Measurements from ENCODE around the gene TOLLIP. TPM values are rescaled to one million over a fixed set of nuclear protein-coding genes. Genes with fewer than 3 reads are reported as not detected.

Gene TOLLIP
- total RNA-seq, 2 donors from 2014 or later: 46.0 to 46.3 TPM

- ATAC-seq (ENCODE audit: insufficient number of reproducible peaks, low FRiP score, low read depth): no peak
- Histone ChIP-seq H3K36me3 (peaks cover 6% of the 10 kb centered on the region), H3K27ac (no peak overlapping the region), H3K4me3 (no peak overlapping the region), H3K4me1 (ENCODE audit: control insufficient read depth in 1 of 2, low read depth in 2 of 2) (peaks cover 26 to 68% of the 10 kb centered on the region in 2 donors), H3K27me3 (replicated peaks; ENCODE audit: insufficient read depth) (no peaks in the 10 kb centered on the region), H3K9me3 (no peaks in the 10 kb centered on the region)
- no peak for DNase-seq (ENCODE audit: low spot score)
- TF ChIP-seq, protein P1, sequence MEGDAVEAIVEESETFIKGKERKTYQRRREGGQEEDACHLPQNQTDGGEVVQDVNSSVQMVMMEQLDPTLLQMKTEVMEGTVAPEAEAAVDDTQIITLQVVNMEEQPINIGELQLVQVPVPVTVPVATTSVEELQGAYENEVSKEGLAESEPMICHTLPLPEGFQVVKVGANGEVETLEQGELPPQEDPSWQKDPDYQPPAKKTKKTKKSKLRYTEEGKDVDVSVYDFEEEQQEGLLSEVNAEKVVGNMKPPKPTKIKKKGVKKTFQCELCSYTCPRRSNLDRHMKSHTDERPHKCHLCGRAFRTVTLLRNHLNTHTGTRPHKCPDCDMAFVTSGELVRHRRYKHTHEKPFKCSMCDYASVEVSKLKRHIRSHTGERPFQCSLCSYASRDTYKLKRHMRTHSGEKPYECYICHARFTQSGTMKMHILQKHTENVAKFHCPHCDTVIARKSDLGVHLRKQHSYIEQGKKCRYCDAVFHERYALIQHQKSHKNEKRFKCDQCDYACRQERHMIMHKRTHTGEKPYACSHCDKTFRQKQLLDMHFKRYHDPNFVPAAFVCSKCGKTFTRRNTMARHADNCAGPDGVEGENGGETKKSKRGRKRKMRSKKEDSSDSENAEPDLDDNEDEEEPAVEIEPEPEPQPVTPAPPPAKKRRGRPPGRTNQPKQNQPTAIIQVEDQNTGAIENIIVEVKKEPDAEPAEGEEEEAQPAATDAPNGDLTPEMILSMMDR (IDR thresholded peaks at IDR 0.05): no peak
These were observed 6.8 kb downstream of the TOLLIP start for GRCh38 chr11:1302461-1303125.

GRCh38 chr11:1302041-1302460 lies 7.4 kb downstream of the TOLLIP start:
- no peak overlapping the region for H3K27ac ChIP-seq
- DNase-seq (ENCODE audit: low spot score) (no peak), ATAC-seq (ENCODE audit: insufficient number of reproducible peaks, low FRiP score, low read depth) (no peak)
- TF ChIP-seq, protein P1 (IDR thresholded peaks at IDR 0.05): no peak
- H3K9me3 ChIP-seq: no peaks in the 10 kb centered on the region
- peaks cover 20 to 63% of the 10 kb centered on the region in 2 donors for H3K4me1 ChIP-seq (ENCODE audit: control insufficient read depth in 1 of 2, low read depth in 2 of 2)
- no peak overlapping the region for H3K4me3 ChIP-seq
- H3K36me3 ChIP-seq: peaks cover 11% of the 10 kb centered on the region
- no peaks in the 10 kb centered on the region for H3K27me3 ChIP-seq (replicated peaks; ENCODE audit: insufficient read depth)

- DNase-seq (ENCODE audit: low spot score) (no peak), ATAC-seq (ENCODE audit: insufficient number of reproducible peaks, low FRiP score, low read depth) (no peak)
- H3K4me1 ChIP-seq (ENCODE audit: control insufficient read depth in 1 of 2, low read depth in 2 of 2): peaks cover 18 to 57% of the 10 kb centered on the region in 2 donors
- peaks cover 11% of the 10 kb centered on the region for H3K36me3 ChIP-seq
- no peak overlapping the region for H3K27ac ChIP-seq
- no peaks in the 10 kb centered on the region for H3K27me3 ChIP-seq (replicated peaks; ENCODE audit: insufficient read depth)
- no peak overlapping the region for H3K4me3 ChIP-seq
- H3K9me3 ChIP-seq: no peaks in the 10 kb centered on the region
- TF ChIP-seq, protein P1 (IDR thresholded peaks at IDR 0.05): no peak
These were observed 8.0 kb downstream of the TOLLIP start for GRCh38 chr11:1301220-1302000.

DNA sequence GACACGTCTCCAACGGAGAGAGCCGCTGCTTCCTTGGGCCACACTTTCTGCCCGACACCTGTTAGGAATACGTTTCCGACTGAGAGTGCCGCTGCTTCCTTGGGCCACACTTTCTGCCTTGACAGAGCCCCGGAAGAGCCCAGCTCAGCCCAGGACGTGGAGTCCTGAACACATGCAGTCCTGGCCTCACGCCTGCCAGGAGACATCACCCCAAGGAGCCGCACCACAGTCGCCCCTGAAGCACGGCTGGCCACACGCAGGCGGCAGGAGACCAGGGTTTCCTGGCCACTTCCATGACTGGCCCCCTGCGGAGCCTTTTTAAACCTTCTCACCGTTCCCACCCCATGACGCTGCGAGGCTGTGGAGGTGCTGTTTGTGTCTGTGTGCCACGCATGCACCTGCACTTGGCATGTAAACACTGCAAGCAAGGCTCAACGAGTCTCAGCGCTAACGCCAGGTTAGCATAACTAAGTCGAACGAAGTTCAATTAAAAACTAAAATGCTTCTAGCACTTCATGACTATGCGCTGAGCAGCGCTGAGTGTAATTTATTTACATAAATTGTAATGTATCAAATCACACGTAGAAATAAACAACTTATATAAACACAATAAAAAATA lies 8.8 kb downstream of the TOLLIP start:
- DNase-seq (ENCODE audit: low spot score): no peak
- Histone ChIP-seq H3K4me1 (ENCODE audit: control insufficient read depth in 1 of 2, low read depth in 2 of 2) (peaks cover 18 to 57% of the 10 kb centered on the region in 2 donors), H3K4me3 (no peak overlapping the region), H3K36me3 (peaks cover 12% of the 10 kb centered on the region), H3K27ac (no peak overlapping the region), H3K27me3 (replicated peaks; ENCODE audit: insufficient read depth) (no peaks in the 10 kb centered on the region), H3K9me3 (no peaks in the 10 kb centered on the region)
- TF ChIP-seq, protein P1 (IDR thresholded peaks at IDR 0.05): no peak
- no peak for ATAC-seq (ENCODE audit: insufficient number of reproducible peaks, low FRiP score, low read depth)

- Histone ChIP-seq H3K4me1 (ENCODE audit: control insufficient read depth in 1 of 2, low read depth in 2 of 2) (peaks cover 18 to 57% of the 10 kb centered on the region in 2 donors), H3K27ac (no peak overlapping the region)
These were observed 9.3 kb downstream of the TOLLIP start for GRCh38 chr11:1300121-1300520.

More at GRCh38 chr11:1300121-1300520, 9.3 kb downstream of the TOLLIP start:
- Histone ChIP-seq H3K36me3 (peaks cover 16% of the 10 kb centered on the region), H3K9me3 (no peaks in the 10 kb centered on the region), H3K4me3 (no peak overlapping the region), H3K27me3 (replicated peaks; ENCODE audit: insufficient read depth) (no peaks in the 10 kb centered on the region)
- ATAC-seq (ENCODE audit: insufficient number of reproducible peaks, low FRiP score, low read depth) (no peak), DNase-seq (ENCODE audit: low spot score) (no peak)
- TF ChIP-seq, protein P1 (IDR thresholded peaks at IDR 0.05): no peak
